GM19397 (cell line): Measurements from ENCODE around the gene PPIAL4G.
"Not testable (repeated sequence)": the region's sequence is repeated elsewhere in the genome, so short reads cannot be mapped to it uniquely, and the experiment has no call there.

ENCODE experiments used
- ATAC-seq: cut with Tn5 transposase; IDR thresholded peaks from one replicate; pipeline ENCODE4 v1.9.1; 2021; ENCODE audit warnings: mild to moderate bottlenecking, moderate library complexity; ENCODE audit not compliant: unreplicated experiment

Gene PPIAL4G

DNA sequence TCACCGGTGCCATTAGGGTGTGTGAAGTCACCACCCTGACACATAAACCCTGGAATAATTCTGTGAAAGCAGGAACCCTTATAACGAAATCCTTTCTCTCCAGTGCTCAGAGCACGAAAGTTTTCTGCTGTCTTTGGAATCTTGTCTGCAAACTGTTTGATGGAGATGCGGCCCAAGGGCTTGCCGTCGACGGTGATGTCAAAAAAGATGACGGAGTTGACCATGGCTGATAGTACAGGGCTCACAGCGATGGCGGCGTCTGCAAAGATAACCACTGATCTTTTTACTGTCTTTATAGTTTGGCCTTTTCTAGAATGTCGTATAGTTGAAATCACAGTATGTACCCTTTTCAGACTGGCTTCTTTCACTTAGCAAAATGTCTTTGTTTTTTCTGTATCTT is at the start of gene PPIAL4G:
PPIAL4G (minus strand) TSS at position 274 of the 400 bp plus-strand sequence; CDS start at position 224, 50 bp downstream.
- not testable (repeated sequence) for ATAC-seq

DNA sequence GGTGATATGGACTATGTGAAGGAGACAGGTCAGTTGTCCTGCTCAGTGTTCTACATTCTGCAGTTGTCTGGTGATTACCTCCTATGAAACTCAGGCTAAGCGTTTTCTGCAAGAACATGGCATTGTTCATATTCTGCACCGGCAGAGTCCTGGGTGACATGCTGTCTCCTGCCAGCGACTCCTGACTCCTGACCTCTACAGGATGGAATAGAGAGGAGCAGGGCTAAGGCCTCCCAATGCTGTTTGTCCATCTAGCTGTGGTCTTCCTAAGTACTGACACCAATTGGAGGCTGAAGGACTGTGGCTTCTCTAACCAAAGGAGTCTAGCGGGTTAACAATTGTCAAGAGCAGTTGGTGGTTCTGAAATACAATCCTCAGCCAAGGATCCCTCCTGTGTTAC is 49.1 kb upstream of the PPIAL4G start:
- ATAC-seq: not testable (repeated sequence)

DNA sequence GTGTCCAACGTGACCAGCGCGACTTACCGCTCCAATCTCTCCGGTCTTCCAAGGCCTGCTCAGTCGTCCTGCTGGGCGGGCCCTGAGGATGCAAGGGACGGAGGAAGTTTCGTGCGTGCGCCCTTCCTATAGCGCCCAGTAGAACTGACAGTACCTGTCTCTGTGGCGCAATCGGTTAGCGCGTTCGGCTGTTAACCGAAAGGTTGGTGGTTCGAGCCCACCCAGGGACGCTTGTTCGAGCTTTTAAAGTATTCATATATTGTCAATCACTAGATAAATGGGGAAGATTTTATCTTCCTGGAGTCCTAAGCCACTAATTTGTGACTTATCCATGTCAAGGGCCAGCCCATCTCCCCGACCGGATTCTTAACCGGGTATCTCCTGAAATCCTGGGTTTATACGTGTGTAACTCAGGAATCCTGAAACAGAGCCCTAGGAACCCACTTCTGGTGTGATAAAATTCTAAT is 46.0 kb upstream of the PPIAL4G start:
- ATAC-seq: not testable (repeated sequence)

DNA sequence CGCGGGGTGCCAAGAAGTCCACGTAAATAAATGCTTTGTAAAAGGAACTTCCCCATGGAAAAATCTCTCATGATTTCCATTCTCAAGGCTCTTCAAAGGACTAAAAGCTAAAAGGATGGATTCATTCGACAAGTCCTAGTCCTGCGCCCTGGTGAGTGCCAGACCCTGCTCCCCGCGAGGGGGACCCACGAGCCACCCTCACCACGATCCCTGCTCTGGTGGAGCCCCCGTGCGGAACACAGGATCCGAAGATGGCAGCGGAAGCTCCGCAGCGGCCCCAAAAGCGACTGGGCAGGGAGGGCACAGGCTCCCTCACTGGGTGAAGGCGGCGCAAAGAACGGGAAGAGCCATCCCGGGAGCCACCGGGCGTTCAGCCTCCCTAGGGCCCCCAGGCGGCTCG is 45.5 kb upstream of the PPIAL4G start:
- ATAC-seq: not testable (repeated sequence)

DNA sequence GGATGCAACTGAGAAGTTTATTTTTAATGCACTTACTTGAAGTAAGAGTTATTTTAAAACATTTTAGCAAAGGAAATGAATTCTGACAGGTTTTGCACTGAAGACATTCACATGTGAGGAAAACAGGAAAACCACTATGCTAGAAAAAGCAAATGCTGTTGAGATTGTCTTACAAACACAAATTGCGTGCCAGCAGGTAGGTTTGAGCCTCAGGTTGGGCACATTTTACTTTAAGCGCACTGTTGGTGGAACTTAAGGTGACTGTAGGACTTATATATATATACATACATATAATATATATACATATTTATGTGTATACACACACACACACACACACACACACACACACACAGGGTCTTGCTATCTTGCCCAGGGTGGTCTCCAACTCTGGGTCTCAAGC is 43.5 kb upstream of the PPIAL4G start:
- not testable (repeated sequence) for ATAC-seq

DNA sequence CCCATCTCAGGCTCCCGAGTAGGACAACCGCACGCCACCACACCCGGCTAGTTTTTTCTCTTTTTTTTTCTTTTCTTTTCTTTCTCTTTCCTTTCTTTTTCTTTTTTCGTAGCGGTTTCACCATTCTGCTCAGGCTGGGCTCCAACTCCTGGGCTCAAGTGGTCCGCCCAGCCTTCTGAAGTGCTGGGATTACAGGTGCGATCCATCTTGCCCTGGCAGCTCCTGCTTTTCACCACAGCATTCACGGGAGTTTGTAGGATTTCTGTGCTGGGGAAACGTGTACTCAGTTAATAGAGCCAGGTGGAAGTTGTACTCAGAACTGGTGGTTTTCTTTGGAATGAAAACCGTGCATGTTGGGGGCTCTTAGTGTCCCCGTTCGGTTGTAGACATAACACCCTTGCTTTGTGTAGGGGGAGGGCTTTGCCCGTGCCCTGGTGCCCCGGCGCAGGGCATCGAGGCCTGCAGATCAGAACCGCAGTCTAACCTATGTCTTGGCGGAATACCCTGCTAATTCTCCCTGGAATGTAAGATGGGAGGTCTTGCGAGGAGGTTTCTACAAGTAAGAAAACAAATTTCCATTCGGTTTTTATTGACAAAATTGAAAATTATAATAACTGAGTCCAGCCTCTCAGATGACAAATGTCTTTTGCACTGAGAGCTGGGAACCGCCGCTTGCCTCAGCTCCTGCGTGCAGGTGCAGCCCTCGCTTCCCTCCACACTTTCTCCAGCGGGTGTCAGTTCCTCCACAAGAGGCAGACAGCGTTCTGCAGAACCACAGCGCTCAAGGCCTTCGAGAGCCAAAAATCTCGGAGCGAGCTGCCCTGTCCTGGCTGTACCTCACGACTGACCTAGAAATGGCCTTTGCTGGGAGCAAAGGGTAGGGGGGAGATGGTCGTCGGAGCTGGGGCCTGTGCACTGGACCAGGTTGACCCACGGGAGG is 40.4 kb upstream of the PPIAL4G start:
- peak; percentile 16 for ATAC-seq

DNA sequence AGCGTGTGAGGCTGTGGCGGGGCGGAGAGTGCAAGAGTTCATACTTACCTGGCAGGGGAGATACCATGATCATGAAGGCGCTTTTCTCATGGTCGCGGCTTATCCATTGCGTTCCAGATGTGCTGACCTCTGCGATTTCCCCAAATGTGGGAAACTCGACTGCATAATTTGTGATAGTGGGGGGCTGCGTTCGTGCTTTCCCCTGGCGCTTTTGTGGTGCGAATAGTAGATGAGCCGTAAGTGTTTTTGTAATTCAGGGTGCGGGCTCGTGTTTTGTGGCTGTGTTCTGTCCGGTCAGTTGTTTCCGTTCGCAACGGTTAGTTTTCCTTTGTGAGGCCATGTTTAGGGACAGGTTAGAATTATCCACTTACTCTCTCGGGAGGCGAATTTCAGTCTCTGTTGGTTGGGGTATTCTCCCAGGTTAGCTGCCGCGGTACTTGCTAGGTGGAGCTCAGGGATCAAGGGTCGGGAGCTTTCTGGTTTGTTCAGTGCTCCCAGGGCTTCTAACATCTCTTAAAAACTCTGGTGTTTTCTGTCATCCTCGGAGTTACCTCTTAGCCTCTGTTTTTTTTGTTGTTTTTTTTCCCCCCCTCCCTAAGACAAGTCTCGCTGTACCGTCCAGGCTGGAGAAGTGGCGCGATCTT is 39.6 kb upstream of the PPIAL4G start:
- peak; percentile 66 for ATAC-seq

DNA sequence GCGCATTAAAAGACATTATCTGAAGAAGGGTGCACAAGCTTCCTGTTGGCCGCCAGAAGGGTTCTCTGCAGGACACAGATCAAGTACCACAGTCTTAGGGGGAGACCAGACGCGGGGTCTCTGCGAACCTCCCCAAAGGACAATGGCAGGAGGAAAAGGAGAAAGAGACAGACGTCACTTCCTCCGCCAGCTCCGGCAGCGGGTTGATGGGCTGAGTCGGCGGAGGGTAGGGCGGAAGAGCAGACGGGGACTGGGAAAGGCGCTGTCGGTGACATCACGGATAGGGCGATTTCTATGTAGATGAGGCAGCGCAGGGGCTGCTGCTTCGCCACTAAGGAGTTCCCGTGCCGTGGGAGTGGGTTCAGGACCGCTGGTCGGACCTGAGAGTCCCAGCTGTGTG is 39.0 kb upstream of the PPIAL4G start:
- ATAC-seq: peak; percentile 59

DNA sequence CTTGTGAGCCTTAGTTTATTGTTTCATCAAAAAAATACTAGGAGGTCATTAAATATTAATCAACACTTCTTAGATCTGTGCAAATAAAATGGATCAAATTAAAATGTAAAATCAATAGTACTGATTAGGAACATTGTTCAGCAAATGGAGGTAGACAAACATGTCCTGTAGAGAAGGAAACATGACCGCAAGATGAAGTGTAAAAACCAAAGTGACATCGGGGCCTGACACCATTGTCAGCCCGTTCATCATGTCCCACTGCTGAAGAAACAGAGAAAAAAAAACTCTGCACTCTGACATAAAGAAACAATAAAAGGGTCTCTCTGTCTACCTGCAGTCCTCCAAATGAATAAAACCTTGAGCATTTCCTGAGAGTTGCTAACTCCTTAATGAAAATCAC is 31.2 kb upstream of the PPIAL4G start:
- not testable (repeated sequence) for ATAC-seq

DNA sequence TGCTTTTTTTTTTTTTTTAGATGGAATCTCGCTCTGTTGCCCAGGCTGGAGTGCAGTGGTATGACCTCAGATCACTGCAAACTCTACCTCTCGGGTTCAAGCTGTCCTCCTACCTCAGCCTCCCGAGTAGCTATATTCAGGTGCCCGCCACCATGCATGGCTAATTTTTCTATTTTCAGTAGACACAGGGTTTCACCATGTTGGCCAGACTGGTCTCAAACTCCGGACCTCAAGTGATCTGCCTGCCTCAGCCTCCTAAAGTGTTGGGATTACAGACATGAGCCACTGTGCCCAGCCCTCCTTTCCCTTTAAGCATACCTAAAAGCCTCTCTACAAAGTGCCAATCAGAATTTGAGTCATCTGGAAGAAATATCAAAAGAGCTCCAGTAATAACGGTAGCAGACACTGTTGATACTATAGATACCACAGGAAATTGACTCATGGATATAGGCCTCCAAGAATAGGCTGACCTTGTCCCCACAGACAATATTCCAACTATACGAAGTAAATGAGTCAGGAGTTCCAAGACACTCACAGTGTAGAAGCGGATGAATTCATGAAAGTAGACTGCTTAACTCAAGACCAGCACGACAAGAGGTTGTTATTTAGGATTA is 29.6 kb upstream of the PPIAL4G start:
- ATAC-seq: not testable (repeated sequence)

DNA sequence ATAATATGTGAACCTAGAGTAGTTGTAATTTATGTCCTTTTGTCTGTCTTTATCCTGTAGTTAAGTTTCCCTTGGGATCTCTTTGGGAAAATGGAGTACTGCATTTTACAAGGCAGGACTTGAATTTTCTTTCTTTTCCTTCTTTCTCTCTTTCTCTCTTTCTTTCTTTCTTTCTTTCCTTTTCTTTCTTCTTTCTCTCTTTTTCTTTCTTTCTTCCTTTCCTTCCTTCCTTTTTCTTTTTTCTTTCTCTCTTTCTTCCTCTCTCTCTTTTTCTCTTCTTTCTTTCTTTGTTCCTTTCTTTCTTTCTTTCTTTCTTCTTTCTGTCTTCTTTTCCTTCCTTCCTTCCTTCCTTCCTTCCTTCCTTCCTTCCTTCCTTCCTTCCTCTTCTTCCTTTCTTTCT is 10.8 kb upstream of the PPIAL4G start:
- not testable (repeated sequence) for ATAC-seq

DNA sequence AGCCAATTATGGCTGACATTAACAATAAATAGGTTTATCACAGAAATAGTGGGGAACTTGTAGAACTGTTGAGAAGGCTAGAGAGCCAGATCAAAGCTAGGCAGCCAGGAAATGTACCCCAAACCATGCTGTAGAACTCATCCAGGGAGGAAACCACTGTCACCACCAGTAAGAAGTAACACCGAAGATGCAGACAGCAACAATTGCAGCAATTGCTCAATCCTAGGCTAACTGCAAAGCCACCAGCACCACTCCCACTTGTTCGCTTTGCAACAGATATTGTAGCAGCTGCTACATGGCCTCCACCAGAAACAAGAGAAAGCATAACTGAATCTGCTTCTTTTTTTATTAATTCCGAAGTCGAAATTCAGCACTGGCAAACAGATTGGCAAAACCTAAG is 2.0 kb downstream of the PPIAL4G start:
- ATAC-seq: not testable (repeated sequence)

DNA sequence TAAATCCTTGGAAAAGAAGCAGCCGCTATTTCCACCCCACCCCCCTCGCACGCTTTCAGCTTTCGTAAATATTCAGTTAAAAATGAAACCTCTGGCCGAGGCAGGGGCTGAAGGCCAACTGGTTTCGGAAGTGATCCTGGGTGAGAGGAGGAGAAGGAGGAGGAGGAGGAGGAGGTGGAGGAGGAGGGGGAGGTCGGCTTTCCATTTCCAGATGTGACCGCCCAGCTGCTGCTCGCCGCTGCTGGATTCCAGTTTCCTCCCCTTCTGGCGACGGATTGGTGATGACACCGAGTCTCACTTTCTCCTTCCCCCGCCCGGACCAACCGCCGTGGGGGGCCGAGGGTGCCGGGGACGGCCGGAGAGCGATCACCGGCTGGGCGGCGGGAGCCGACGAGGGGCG is 23.4 kb downstream of the PPIAL4G start:
- ATAC-seq: not testable (repeated sequence)

DNA sequence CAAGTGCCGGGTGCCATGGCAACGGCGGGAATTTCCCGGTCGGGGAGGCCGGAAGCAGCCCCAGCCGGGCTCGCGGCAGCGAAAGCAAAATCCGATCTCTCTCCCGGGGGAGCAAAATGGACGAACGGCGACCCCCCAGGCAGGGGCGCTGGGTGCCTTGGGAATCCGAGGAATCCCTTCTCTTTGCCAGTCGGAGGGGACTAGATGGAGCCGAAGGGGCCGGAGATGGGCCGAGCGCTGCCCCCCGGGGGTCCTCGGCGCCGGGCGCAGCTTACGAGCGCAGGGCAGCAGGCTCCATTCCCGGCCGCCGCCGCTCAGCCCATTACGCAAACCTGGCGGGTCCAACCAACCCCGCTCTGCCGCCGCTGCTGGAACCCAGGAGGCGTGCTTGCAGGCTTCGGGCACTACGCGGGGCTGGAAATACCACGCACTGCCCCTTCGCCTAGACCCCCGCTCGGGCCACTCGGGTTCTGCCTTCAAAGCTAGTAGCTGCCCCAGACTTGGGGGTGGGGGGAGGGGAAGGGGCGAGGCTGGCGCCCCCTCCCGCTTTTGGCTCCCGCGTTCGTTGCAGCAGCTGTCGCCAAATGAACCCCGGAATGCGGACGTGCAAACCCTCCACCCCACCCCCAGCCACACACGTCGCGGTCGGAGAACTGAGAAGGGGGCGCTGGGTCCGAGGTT is 24.1 kb downstream of the PPIAL4G start:
- not testable (repeated sequence) for ATAC-seq

DNA sequence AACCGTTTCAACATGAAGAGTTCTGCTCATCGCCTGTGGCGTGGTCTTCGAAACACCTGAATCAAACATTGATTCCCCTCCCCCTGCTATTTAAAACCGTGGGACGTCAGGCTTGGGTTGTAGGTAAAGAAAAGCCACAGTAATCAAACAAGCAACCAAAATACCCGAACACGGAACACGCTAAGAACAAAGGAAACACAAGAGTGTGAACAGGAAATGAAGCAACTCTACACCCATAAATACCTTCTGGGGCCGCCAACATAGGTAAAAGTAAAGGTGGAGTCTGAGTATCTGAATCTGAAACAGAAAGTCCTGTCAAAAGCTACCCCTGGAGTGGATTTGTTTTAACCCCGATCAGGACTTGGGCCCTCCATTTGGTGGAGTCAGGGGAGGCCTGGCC is 24.7 kb downstream of the PPIAL4G start:
- not testable (repeated sequence) for ATAC-seq

DNA sequence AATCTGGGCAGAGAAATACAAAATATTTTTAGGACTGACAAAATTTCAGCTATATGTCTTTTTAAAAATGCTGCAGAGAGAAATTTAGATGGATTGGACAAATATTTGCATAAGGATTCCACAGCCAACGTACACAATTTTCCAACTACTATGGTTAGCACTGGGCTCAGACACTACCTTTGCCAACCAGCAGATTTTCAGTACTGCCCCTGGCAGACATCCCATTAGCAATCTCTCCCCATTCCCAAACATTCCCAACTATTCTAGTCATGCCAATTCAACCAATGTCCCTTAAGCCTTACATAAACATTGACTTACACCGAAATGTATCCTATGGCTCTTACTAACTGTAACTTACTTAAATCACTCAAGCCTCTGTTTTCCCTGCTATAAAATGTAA is 30.3 kb downstream of the PPIAL4G start:
- ATAC-seq: not testable (repeated sequence)

DNA sequence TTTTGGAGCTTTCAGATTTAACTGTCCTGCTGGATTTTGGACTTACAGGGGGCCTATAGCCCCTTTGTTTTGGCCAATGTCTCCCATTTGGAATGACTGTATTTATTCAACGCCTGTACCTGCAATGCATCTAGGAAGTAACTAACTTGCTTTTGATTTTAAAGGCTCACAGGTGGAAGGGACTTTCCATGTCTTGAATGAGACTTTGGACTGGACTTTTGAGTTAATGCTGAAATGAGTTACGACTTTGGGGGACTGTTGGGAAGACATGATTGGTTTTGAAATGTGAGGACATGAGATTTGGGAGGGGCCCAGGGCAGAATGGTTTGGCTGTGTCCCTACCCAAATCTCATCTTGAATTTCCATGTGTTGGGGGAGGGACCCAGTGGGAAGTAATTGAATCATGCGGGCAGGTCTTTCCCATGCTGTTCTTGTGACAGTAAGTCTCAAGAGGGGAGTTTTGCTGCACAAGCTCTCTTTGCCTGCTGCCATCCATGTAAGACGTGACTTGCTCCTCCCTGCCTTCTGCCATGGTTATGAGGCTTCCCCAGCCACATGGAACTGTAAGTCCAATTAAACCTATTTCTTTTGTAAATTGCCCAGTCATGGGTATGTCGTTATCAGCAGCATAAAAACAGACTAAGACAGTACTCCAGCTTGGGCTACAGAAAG is 43.3 kb downstream of the PPIAL4G start:
- ATAC-seq: not testable (repeated sequence)

DNA sequence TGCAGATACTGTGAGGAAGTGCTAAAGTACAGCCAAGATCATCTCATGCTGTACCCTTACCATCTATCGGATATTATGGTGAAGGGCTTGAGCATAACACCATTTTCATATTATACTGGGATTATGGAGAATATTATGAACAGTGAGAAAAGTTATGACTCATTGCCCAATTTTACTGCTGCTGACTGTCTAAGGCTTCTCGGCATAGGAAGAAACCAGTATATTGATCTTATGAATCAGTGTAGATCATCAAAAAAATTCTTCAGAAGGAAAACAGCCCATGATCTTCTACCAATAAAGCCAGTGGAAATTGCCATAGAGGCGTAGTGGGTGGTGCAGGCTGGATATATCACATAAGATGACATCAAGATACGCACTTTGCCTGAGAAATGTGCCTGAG is 47.7 kb downstream of the PPIAL4G start:
- ATAC-seq: no peak

DNA sequence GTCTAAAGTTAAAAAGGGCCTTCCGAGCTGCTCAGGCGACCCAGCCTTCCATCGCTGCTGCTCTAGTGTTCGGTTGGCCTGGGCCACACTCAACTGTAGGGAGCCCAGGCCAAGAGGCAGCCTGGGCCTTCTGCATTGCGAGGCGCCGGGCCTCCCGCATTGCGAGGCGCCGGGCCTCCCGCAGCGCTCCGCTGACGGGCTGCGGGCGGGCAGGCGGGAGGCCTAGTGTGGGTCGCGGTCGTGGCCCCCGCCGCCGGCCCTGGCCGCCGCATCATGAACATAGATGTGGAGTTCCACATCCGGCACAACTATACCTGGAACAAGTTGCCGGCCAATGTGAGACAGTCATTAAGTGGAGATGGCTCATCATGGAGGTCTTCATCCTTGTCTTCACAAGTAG is 48.3 kb downstream of the PPIAL4G start:
- no peak for ATAC-seq

DNA sequence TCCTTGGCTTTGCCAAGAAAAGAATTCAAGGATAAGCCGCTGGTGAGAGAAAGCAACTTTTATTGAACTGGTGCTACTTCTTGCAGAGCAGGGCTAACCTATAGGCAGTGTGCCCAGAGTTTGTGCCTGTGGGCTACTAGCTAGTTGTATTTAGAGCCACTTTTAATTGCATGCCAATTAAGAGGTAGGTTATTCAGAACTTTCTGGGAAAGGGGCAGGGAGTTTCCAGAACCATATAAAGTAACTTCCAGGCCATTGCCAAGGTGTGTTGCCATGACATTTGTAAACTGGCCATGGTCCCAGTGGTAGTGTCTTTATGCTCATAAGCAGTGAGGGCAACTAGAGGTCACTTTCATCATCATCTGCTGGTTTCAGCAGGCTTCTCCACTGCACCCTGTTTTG is 50.2 kb downstream of the PPIAL4G start:
- not testable (repeated sequence) for ATAC-seq
